GM19452 (cell line): Measurements from ENCODE around the gene POM121L2.

ENCODE experiments used
- ATAC-seq: cut with Tn5 transposase; IDR thresholded peaks from one replicate; pipeline ENCODE4 v1.9.1; 2021; ENCODE audit not compliant: unreplicated experiment

POM121L2 gene

DNA sequence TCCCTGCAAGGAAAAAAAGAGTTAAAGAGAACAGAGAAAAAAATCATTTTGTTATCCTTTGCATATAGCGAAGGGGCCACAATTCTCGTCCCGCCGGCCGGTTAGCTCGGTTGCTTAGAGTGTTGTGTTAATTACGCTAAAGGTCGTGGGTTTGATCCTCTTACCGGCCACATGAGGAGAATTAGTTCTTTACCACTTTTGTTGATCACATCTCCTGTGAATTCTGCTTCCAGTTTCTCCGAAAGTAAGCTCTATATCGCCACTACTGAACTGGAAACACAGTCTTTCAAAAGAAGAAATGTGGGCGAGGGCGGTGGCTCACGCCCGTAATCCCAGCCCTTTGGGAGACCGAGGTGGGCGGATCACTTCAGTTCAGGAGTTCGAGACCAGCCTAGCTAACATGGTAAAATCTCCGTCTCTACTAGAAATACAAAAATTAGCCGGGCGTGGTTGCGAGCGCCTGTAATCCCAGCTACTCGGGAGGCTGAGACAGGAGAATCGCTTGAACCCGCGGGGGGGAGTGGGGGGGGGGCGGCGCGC lies 51.2 kb downstream of the POM121L2 start:
- no peak for ATAC-seq

- ATAC-seq = no peak
Observed at GRCh38 chr6:27260369-27260768, 51.7 kb downstream of the POM121L2 start.
